ENCODE data around the gene RNF8.
"Not testable (repeated sequence)": the region's sequence is repeated elsewhere in the genome, so short reads cannot be mapped to it uniquely, and the experiment has no call there.

The RNF8 gene

DNA sequence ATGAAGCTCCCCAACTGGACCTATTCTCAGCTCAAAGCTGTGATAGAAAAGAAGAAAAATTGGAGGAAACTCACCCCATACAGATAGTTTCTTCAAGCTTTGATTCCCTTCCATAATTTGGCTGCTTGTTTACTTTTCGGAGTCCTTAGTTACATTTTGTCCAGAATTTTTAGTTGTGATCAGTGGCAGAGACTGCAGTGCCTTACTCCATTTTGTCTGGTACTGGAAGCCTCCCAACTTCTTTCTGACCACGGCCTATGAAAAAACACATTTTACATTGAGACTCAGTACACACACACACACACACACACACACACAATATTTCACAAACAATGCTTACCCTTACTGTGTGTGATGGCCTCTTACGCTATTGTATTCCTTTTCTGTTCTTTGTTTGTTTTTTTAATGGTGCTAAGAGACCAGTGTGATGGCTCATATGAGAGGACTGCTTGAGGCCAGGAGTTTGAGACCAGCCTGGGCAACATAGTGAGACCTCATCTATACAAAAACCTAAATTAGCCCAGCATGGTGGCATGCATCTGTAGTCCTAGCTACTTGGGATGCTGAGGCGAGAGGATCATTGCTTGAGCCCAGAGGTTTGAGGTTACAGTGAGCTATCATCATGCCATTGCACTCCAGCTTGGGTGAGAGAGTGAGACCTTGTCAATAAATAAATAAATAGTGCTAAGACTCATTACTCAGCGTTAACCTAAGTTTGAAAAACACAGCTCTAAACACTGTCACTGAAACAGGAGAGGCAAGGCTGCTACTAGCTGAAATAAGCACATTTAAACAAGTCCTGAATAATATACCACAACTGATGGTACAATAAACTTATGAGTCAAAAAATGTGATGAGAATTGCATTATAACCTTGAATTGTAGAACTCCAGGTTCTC, 13.8 kb upstream of the RNF8 start:
- H3K27me3 Mint-ChIP-seq = peaks cover 30% of the 10 kb centered on the region
- H3K9me3 Mint-ChIP-seq = no peaks in the 10 kb centered on the region
- no peak overlapping the region for H3K27ac Mint-ChIP-seq
- ATAC-seq (no peak), DNase-seq (no peak)
- H3K4me1 Mint-ChIP-seq = no peaks in the 10 kb centered on the region
- H3K4me3 Mint-ChIP-seq = no peak overlapping the region

DNA sequence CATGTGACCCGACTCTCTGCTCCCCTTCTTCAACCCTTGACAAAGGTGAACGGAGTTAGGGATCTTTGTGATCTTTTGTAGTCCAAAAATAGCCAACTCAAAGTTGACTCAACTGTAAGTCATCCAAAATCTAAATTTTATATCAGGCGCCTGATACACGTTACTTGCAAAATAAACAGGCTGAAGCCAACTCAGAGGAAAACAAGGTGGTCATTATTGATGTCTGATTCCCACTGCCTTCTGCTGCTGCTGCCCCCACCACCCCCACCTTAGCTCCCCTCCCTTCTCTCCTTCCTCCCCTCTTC, 13.2 kb upstream of the RNF8 start:
- Mint-ChIP-seq H3K27me3 (peaks cover 30% of the 10 kb centered on the region), H3K9me3 (no peaks in the 10 kb centered on the region), H3K4me3 (no peak overlapping the region), H3K4me1 (no peaks in the 10 kb centered on the region), H3K27ac (no peak overlapping the region)
- no peak for ATAC-seq
- no peak for DNase-seq

DNA sequence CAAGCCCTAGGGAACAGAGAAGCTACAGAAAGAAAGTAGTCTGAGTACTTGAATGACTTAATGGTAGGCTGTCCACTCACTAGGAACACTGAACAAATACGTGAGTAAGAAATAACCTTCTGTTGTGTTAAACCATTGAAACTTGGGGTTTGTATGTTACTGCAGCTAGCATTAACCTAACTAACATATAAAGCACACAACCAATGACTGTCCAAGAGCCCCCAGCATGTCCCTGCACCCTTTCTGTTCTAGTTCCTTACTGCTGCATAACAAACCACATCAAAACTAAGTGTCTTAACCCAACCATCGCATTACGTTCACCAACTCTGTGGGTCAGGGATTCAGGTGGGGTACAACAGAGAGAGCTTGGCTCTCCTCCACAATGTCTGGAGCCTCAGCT, 10.5 kb upstream of the RNF8 start:
- Mint-ChIP-seq H3K9me3 (peaks cover 0 to 3% of the 10 kb centered on the region in 2 donors), H3K27ac (no peak overlapping the region), H3K4me1 (no peaks in the 10 kb centered on the region), H3K27me3 (peaks cover 38% of the 10 kb centered on the region), H3K4me3 (no peak overlapping the region)
- ATAC-seq = no peak
- DNase-seq = no peak

DNA sequence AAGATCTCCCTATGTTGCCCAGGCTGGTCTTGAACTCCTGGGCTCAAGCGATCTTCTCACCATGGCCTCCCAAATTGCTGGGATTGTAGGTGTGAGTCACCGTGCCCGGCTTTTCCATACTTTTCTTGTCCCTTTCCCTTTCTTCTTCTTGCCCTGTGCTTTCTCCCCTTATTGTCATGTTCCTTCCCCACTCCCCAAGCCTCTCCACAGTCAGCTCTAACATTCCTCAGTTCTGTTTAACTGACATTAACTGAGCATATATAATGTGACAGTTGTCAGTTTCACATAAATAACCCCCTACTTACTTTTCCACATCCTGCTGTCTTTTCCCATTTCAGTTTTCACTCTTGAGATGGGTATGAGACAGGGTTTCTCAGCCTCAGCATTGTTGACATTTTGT, 9.5 kb upstream of the RNF8 start:
- no peak overlapping the region for H3K27ac Mint-ChIP-seq
- H3K4me3 Mint-ChIP-seq = no peak overlapping the region
- peaks cover 0 to 3% of the 10 kb centered on the region in 2 donors for H3K9me3 Mint-ChIP-seq
- H3K27me3 Mint-ChIP-seq = peaks cover 38% of the 10 kb centered on the region
- no peaks in the 10 kb centered on the region for H3K4me1 Mint-ChIP-seq
- ATAC-seq (no peak), DNase-seq (no peak)

GRCh38 chr6:37345804-37346203, 8.0 kb upstream of the RNF8 start:
- not testable (repeated sequence) for H3K4me1 Mint-ChIP-seq, H3K4me3 Mint-ChIP-seq, DNase-seq, H3K27ac Mint-ChIP-seq, ATAC-seq, H3K9me3 Mint-ChIP-seq
- H3K27me3 Mint-ChIP-seq = peaks cover 38% of the 10 kb centered on the region

DNA sequence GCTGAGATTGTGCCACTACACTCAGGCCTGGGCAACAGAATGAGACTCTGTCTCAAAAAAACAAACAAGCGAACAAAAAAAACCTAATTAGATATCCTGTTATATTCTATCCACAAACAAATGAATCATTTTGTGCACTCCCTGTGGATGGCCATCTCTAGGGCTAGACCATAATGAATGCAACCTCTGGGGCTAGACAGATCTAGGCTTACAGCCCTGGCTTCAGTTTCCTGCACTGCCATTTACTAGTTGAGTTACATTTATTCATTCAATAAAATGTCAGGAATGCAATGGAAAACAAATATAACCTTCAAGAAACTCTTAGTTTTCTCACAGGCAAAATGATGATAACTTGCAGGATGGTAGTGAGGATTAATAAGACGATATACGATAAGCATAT, 6.6 kb upstream of the RNF8 start:
- H3K27me3 Mint-ChIP-seq = peaks cover 35% of the 10 kb centered on the region
- H3K4me1 Mint-ChIP-seq = peaks cover 2% of the 10 kb centered on the region

GRCh38 chr6:37347670-37348111, 6.1 kb upstream of the RNF8 start:
- peaks cover 35% of the 10 kb centered on the region for H3K27me3 Mint-ChIP-seq
- DNase-seq (no peak), ATAC-seq (no peak)
- peaks cover 0 to 3% of the 10 kb centered on the region in 2 donors for H3K9me3 Mint-ChIP-seq
- no peak overlapping the region for H3K27ac Mint-ChIP-seq
- peaks cover 6% of the 10 kb centered on the region for H3K4me1 Mint-ChIP-seq
- no peak overlapping the region for H3K4me3 Mint-ChIP-seq

More for the DNA sequence above, 6.6 kb upstream of the RNF8 start:
- DNase-seq = no peak
- Mint-ChIP-seq H3K9me3 (peaks cover 0 to 3% of the 10 kb centered on the region in 2 donors), H3K27ac (no peak overlapping the region), H3K4me3 (no peak overlapping the region)
- ATAC-seq = no peak

DNA sequence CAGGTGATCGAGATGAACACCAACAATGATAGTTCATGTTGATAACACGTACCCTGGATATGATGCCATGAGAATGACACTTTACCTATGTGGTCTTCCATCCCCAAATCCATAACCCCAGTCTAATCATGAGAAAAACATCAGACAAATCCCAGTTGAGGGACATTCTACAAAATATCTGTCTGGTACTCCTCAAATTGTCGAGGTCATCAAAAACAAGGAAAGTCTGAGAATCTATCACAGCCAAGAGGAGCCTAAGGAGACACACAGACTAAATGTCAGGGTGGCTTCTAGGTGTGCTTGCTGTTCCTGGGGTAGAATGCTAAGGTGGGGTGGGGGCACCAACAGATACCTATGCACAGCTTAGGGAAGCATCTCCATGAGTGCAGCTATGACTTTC, 2.8 kb upstream of the RNF8 start:
- no peak overlapping the region for H3K4me3 Mint-ChIP-seq
- ATAC-seq = no peak
- H3K27ac Mint-ChIP-seq = no peak overlapping the region
- no peak for DNase-seq
- peaks cover 31% of the 10 kb centered on the region for H3K4me1 Mint-ChIP-seq
- peaks cover 16% of the 10 kb centered on the region for H3K27me3 Mint-ChIP-seq
- peaks cover 0 to 3% of the 10 kb centered on the region in 2 donors for H3K9me3 Mint-ChIP-seq

GRCh38 chr6:37352384-37352783, 1.4 kb upstream of the RNF8 start:
- ATAC-seq (no peak), DNase-seq (no peak)
- Mint-ChIP-seq H3K27me3 (peaks cover 8% of the 10 kb centered on the region), H3K27ac (peak overlapping the region in 1 of 2 donors; percentile 29), H3K4me1 (peaks cover 34% of the 10 kb centered on the region), H3K9me3 (no peaks in the 10 kb centered on the region), H3K4me3 (peak overlapping the region in 1 of 2 donors; percentile 34)

DNA sequence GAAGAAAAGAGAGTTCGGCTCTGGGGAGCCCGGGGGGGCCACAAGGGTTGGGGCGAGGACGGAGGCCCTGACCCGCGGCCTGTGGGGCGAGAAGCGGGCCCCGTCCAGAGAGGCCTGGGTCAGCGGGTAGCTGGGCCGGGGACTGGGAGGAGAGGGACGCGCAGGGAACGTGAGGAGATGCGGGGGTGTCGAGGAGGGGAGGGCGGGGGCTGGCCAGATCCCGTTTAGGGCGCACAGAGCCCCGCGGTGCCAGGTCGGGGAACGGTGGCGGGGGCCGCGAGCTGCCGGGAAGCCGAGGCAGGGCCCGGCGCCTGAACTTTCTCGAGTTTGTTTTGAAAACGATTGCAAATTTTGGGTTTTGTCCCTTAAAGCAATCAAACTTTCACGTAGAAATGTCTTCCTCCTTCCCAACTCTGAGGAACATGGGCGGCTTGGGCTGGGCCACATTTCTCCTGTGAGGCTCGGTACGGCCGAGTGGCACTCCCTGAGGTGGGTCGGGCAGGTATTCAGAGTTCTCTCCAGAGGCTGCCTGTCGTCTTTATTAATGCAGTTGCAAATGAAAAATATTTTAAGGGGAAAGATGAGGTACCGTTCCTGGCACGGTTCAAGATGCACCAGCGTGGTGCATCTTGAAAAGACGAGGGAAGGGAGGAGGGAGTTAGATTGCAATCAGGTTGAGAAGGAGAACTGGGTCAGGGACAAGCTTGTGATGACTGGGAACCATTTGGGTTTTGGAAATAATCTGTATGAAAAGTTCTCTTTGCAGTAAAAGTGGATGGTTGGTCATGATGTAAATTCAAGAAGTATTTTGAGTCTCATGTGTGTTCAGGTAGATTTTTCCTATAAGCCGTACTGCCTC, 972 bp downstream of the RNF8 start:
- DNase-seq (peak; percentile 13 to 27), ATAC-seq (peak; percentile 38)
- Mint-ChIP-seq H3K4me1 (peaks cover 34% of the 10 kb centered on the region), H3K27ac (peak overlapping the region; percentile 93 to 98), H3K9me3 (no peaks in the 10 kb centered on the region), H3K27me3 (peaks cover 8% of the 10 kb centered on the region), H3K4me3 (peak overlapping the region; percentile 94 to 97)

- no peak overlapping the region for H3K4me3 Mint-ChIP-seq
- no peaks in the 10 kb centered on the region for H3K9me3 Mint-ChIP-seq
- ATAC-seq (no peak), DNase-seq (no peak)
- no peak overlapping the region for H3K27ac Mint-ChIP-seq
- H3K4me1 Mint-ChIP-seq = peaks cover 31% of the 10 kb centered on the region
- peaks cover 3% of the 10 kb centered on the region for H3K27me3 Mint-ChIP-seq
Observed at GRCh38 chr6:37357288-37357687, 3.5 kb downstream of the RNF8 start.

DNA sequence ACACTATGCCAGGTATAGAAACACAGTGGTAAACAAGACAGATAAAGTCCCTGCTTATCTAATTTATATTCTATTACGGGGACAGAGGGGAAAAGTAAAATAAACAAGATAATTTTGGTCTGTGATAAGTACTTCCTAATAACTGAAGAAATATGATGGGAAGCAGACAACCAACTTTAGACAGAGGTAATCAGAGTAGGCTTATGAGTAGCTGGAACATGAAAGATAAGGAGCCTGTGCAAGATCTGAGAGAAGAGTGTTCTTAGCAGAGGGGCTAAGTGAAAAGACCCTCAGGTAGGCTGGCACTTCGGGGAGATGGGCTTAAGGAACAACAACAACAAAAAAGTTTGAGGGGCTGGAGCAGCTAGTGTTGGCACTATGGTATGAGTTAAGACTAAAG, 4.1 kb downstream of the RNF8 start:
- Mint-ChIP-seq H3K9me3 (no peaks in the 10 kb centered on the region), H3K27me3 (no peaks in the 10 kb centered on the region), H3K27ac (peak overlapping the region in 1 of 2 donors; percentile 11), H3K4me1 (peaks cover 27% of the 10 kb centered on the region), H3K4me3 (no peak overlapping the region)
- DNase-seq (no peak), ATAC-seq (no peak)

DNA sequence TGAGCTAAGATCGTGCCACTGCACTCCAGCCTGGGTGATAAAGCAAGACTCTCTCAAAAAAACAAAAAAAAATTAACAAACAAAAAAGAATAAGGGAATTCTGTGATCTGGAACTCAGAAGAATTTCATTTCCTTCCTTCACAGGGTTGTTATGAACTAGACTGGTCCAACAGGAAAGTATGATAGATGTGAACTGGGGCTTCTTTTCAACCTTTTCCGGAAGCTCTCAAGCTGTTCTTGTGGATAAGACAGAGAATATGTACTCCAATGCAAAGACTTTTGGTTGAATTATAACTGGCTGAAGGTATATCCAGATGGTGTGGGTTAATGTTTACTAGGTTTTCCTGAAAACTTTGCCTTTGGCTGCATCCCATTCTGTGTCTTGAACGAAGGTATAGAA, 5.3 kb downstream of the RNF8 start:
- Mint-ChIP-seq H3K4me1 (peaks cover 18% of the 10 kb centered on the region), H3K9me3 (no peaks in the 10 kb centered on the region), H3K4me3 (no peak overlapping the region), H3K27ac (no peak overlapping the region), H3K27me3 (no peaks in the 10 kb centered on the region)
- DNase-seq = no peak
- no peak for ATAC-seq

DNA sequence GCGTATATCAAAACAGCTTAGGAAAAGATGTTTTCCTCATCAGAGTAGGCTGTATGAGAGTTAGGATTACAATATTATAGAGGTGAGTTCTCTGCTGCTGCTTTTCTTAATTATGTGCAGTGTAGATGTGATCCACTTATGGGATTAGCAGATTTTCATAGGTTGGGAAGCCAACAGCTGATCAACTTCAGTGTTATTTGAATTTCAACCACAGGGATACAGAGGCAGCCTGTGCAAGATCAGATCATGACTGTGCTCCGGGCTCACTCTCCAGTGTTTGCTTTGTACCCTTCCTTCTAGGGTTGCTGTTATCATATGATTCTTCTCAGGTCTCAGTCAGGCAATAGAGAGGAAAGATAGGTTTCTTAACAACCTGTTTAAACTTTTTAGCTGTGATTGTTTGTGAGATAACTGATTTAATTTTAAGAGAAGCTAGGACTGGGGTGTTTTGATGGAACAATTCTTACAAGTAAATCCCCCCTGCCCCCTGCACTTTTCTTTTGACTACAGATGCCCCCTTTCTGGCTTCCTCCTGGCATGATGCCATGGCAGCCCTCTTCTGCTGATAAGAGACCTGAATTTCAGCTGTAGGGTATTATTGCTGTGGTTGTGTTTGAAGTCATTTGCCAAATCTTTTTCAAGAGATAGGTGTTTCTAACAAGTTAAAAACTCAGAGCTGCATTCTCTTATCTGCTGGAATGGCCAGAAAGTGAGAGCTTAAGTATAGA, 8.5 kb downstream of the RNF8 start:
- Mint-ChIP-seq H3K27me3 (no peaks in the 10 kb centered on the region), H3K27ac (no peak overlapping the region), H3K4me3 (no peak overlapping the region), H3K4me1 (no peaks in the 10 kb centered on the region), H3K9me3 (no peaks in the 10 kb centered on the region)
- ATAC-seq (no peak), DNase-seq (no peak)

- Mint-ChIP-seq H3K27me3 (no peaks in the 10 kb centered on the region), H3K9me3 (no peaks in the 10 kb centered on the region), H3K4me1 (peaks cover 6% of the 10 kb centered on the region), H3K4me3 (no peak overlapping the region), H3K27ac (no peak overlapping the region)
- DNase-seq (no peak), ATAC-seq (no peak)
Observed at GRCh38 chr6:37365791-37366190, 12.0 kb downstream of the RNF8 start.

All from stimulated activated naive CD8-positive, alpha-beta T cell treated with anti-CD3 and anti-CD28 coated beads, Interleukin-15, amount 100 ng/mL, for 72 hours (primary cell).